ENCODE results near the gene SSR3. TPM values are rescaled to one million over a fixed set of nuclear protein-coding genes. Genes with fewer than 3 reads are reported as not detected.
A peak's percentile ranks its signal among the peaks of the same experiment; 100 is the strongest.

Gene SSR3
- total and polyA plus RNA-seq, 2 of the 13 experiments (the other 11 are each of a cell fraction or from before 2014, with no cell fraction given), result 229 to 325 TPM

GRCh38 chr3:156581033-156581432 is 26.1 kb upstream of the SSR3 start:
- POLR2A ChIA-PET, result no interaction called here

DNA sequence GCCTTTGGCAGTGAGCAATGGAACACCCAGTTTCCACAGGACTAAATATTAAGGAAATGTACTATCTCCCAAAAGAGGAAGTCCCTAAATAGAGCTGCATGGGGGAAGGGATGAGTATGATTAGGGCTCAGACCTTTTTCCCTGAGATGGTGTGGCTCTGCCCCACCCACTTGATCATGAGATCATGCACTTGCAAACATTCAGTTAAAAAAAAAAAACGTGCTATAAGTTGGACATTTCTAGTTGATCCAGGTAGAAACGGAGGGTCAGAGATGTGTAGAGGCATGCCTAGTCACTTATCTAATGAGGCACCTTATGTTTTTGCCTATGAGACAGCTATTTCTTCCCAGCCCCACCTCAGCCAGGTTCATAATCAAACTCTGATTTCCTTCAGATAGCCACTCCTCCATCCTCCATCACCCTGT is 24.5 kb upstream of the SSR3 start:
- Histone ChIP-seq H3K27ac (ENCODE audit: extremely low read length, insufficient read depth, low read length) (no peak overlapping the region), H3K9me3 (ENCODE audit: low read length) (no peaks in the 10 kb centered on the region), H3K4me1 (ENCODE audit: insufficient read depth, low read length) (no peaks in the 10 kb centered on the region), H3K4me2 (ENCODE audit: low read depth, low read length) (no peak overlapping the region), H2AFZ (ENCODE audit: low read length) (no peak overlapping the region), H3K4me3 (replicated peaks in 1 of 3; ENCODE audit: insufficient read depth in 1 of 3, low read depth in 2 of 3, low read length in 3 of 3) (no peak overlapping the region), H3K36me3 (replicated peaks in 1 of 2; ENCODE audit: control insufficient read depth in 1 of 2, insufficient read depth in 2 of 2, low read length in 2 of 2) (no peaks in the 10 kb centered on the region), H4K20me1 (ENCODE audit: insufficient read depth, low read length) (no peaks in the 10 kb centered on the region), H3K79me2 (ENCODE audit: insufficient read depth, low read length) (no peaks in the 10 kb centered on the region), H3K27me3 (ENCODE audit: control insufficient read depth in 1 of 2, insufficient read depth in 2 of 2, low read length in 2 of 2) (no peaks in the 10 kb centered on the region), H3K9ac (ENCODE audit: insufficient read depth, low read depth, low read length) (no peak overlapping the region)
- BruUV-seq (replicated peaks), result no TSS peak
- WGBS (ENCODE audit: low lambda C conversion rate), result 34% methylated on average over 2 of the region's 2 CpGs
- ATAC-seq, result no peak
- intact Hi-C loops (cut with micrococcal nuclease; ENCODE audit: unreplicated experiment) (no loop called here), in situ Hi-C loops (cut with HindIII; ENCODE audit: extremely low pct_ligation_motif_present, low pct_unique_long_range_greater_than_20kb) (no loop called here)
- DNase-seq (ENCODE audit: low spot score), result no peak
- ChIA-PET CTCF (ENCODE audit: low intra/inter-chr PET ratio, low total read pairs) (no interaction called here), POLR2A (no interaction called here)
- FAIRE-seq, result no peak
- TF ChIP-seq ELK4 (CRISPR knock-in tag; IDR thresholded peaks at IDR 0.05; ENCODE audit: borderline replicate concordance), result no peak
- TF ChIP-seq KDM5B (CRISPR knock-in tag; IDR thresholded peaks at IDR 0.05; ENCODE audit: borderline replicate concordance), result no peak
- no peak for TF ChIP-seq PHB2 (IDR thresholded peaks at IDR 0.05; ENCODE audit: partially characterized antibody)
- no peak for TF ChIP-seq DR1 (CRISPR knock-in tag; IDR thresholded peaks at IDR 0.05)
- TF ChIP-seq GLMP (CRISPR knock-in tag; IDR thresholded peaks at IDR 0.05; ENCODE audit: borderline replicate concordance), result no peak
- TF ChIP-seq, protein P1, sequence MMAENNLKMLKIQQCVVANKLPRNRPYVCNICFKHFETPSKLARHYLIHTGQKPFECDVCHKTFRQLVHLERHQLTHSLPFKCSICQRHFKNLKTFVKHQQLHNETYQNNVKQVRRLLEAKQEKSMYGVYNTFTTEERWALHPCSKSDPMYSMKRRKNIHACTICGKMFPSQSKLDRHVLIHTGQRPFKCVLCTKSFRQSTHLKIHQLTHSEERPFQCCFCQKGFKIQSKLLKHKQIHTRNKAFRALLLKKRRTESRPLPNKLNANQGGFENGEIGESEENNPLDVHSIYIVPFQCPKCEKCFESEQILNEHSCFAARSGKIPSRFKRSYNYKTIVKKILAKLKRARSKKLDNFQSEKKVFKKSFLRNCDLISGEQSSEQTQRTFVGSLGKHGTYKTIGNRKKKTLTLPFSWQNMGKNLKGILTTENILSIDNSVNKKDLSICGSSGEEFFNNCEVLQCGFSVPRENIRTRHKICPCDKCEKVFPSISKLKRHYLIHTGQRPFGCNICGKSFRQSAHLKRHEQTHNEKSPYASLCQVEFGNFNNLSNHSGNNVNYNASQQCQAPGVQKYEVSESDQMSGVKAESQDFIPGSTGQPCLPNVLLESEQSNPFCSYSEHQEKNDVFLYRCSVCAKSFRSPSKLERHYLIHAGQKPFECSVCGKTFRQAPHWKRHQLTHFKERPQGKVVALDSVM (CRISPR knock-in tag; IDR thresholded peaks at IDR 0.05), result no peak

More at GRCh38 chr3:156581033-156581432, 26.1 kb upstream of the SSR3 start:
- BruUV-seq (replicated peaks), result no TSS peak
- no peak overlapping the region for H3K4me3 ChIP-seq (replicated peaks in 1 of 3; ENCODE audit: insufficient read depth in 1 of 3, low read depth in 2 of 3, low read length in 3 of 3)
- CTCF ChIA-PET (ENCODE audit: low intra/inter-chr PET ratio, low total read pairs), result no interaction called here
- no peak overlapping the region for H3K4me2 ChIP-seq (ENCODE audit: low read depth, low read length)
- TF ChIP-seq, protein P2, sequence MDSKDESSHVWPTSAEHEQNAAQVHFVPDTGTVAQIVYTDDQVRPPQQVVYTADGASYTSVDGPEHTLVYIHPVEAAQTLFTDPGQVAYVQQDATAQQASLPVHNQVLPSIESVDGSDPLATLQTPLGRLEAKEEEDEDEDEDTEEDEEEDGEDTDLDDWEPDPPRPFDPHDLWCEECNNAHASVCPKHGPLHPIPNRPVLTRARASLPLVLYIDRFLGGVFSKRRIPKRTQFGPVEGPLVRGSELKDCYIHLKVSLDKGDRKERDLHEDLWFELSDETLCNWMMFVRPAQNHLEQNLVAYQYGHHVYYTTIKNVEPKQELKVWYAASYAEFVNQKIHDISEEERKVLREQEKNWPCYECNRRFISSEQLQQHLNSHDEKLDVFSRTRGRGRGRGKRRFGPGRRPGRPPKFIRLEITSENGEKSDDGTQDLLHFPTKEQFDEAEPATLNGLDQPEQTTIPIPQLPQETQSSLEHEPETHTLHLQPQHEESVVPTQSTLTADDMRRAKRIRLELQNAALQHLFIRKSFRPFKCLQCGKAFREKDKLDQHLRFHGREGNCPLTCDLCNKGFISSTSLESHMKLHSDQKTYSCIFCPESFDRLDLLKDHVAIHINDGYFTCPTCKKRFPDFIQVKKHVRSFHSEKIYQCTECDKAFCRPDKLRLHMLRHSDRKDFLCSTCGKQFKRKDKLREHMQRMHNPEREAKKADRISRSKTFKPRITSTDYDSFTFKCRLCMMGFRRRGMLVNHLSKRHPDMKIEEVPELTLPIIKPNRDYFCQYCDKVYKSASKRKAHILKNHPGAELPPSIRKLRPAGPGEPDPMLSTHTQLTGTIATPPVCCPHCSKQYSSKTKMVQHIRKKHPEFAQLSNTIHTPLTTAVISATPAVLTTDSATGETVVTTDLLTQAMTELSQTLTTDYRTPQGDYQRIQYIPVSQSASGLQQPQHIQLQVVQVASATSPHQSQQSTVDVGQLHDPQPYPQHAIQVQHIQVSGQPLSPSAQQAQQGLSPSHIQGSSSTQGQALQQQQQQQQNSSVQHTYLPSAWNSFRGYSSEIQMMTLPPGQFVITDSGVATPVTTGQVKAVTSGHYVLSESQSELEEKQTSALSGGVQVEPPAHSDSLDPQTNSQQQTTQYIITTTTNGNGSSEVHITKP (CRISPR knock-in tag; IDR thresholded peaks at IDR 0.05; ENCODE audit: low read depth), result no peak
- peak; percentile 46; the same call in 1 of the 2 replicates for TF ChIP-seq MAFF (IDR thresholded peaks at IDR 0.05; ENCODE audit: low read depth, low read length)
- TF ChIP-seq MAFK (conservative IDR thresholded peaks at IDR 0.05 in 1 of 2, IDR thresholded peaks at IDR 0.05 in 1 of 2; ENCODE audit: low read length in 2 of 2), result peak in 1 of 2 experiments; percentile 66; a peak in 2 of 4 replicates
- ATAC-seq (no peak), DNase-seq (ENCODE audit: low spot score) (no peak), FAIRE-seq (no peak)
- in situ Hi-C loops (cut with HindIII; ENCODE audit: extremely low pct_ligation_motif_present, low pct_unique_long_range_greater_than_20kb), result no loop called here
- H2AFZ ChIP-seq (ENCODE audit: low read length), result no peak overlapping the region
- H3K4me1 ChIP-seq (ENCODE audit: insufficient read depth, low read length), result no peaks in the 10 kb centered on the region
- no peaks in the 10 kb centered on the region for H4K20me1 ChIP-seq (ENCODE audit: insufficient read depth, low read length)
- WGBS (ENCODE audit: low lambda C conversion rate), result 68% methylated on average over 4 of the region's 4 CpGs
- H3K27me3 ChIP-seq (ENCODE audit: control insufficient read depth in 1 of 2, insufficient read depth in 2 of 2, low read length in 2 of 2), result no peaks in the 10 kb centered on the region
- H3K36me3 ChIP-seq (replicated peaks in 1 of 2; ENCODE audit: control insufficient read depth in 1 of 2, insufficient read depth in 2 of 2, low read length in 2 of 2), result no peaks in the 10 kb centered on the region
- H3K27ac ChIP-seq (ENCODE audit: extremely low read length, insufficient read depth, low read length), result no peak overlapping the region
- intact Hi-C loops (cut with micrococcal nuclease; ENCODE audit: unreplicated experiment), result no loop called here
- H3K79me2 ChIP-seq (ENCODE audit: insufficient read depth, low read length), result no peaks in the 10 kb centered on the region
- no peak overlapping the region for H3K9ac ChIP-seq (ENCODE audit: insufficient read depth, low read depth, low read length)
- H3K9me3 ChIP-seq (ENCODE audit: low read length), result no peaks in the 10 kb centered on the region
